Uterus (tissue), 2 donors: ENCODE measurements around the gene OCA2.

Experiments used
- CTCF ChIP-seq, 4 experiments: fragments of 200-600 bp in 2 of 4; fragments of 450-650 bp in 2 of 4; sonication (generic) in 2 of 4; IDR thresholded peaks; one replicate each; pipeline ENCODE4 v1.5.1; 2016 to 2019; ENCODE audit warnings: antibody characterized with exemption in 4 of 4, mild to moderate bottlenecking in 2 of 4, moderate library complexity in 1 of 4
- POLR2A ChIP-seq, 2 donors: fragments of 450-650 bp; IDR thresholded peaks; one replicate each; pipeline ENCODE4 v1.6.1; 2016; ENCODE audit warnings: antibody characterized with exemption in 2 of 2, mild to moderate bottlenecking in 1 of 2, moderate library complexity in 1 of 2

DNA sequence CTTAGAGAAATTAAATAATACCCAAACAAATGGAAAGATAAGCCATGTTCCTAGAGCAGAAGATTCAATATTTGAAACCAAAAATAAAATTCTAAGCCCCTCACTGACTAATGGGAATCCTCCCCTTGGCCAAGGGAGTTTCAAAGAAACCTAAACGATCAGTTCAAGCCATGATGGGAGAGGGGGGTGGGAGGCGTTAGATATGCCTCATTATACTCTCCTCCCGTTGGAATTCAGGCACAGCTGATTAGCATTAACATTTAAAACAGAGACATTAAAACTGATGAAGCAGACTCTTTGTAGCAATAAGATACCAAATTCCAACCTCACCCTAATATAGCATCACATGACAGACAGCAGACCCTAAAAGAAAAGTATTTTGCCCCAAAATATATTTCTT is 32.9 kb downstream of the OCA2 start:
- TF ChIP-seq CTCF (IDR thresholded peaks at IDR 0.05): no peak
- TF ChIP-seq POLR2A (IDR thresholded peaks at IDR 0.05): no peak
